ENCODE data around the gene P2RX1. TPM values are rescaled to one million over a fixed set of nuclear protein-coding genes. Genes with fewer than 3 reads are reported as not detected.
A peak's percentile ranks its signal among the peaks of the same experiment; 100 is the strongest.

P2RX1 gene
- total and polyA plus RNA-seq, 5 donors from 2014 or later: 2.3 TPM; not detected in 4

GRCh38 chr17:3926860-3927627, 10.8 kb upstream of the P2RX1 start:
- no peak for ATAC-seq (ENCODE audit: low read depth in 2 of 2)
- no peak for DNase-seq
- no peaks in the 10 kb centered on the region for H3K4me1 ChIP-seq (ENCODE audit: control insufficient read depth, insufficient read depth, low read length, poor library complexity, severe bottlenecking)
- no peaks in the 10 kb centered on the region for H3K9me3 ChIP-seq (ENCODE audit: control insufficient read depth in 2 of 2, low read length in 2 of 2)
- peak overlapping the region in 1 of 3 donors; percentile 92 for H3K27ac Mint-ChIP-seq
- no peaks in the 10 kb centered on the region for H3K27me3 ChIP-seq (ENCODE audit: control insufficient read depth, insufficient read depth, low read length)
- peaks cover 59% of the 10 kb centered on the region for H3K36me3 ChIP-seq (ENCODE audit: control insufficient read depth, insufficient read depth, low read length)
- H3K9me3 Mint-ChIP-seq: no peaks in the 10 kb centered on the region
- no peaks in the 10 kb centered on the region for H3K4me1 Mint-ChIP-seq
- peaks cover 10% of the 10 kb centered on the region for H3K36me3 Mint-ChIP-seq
- no peak overlapping the region for H3K27ac ChIP-seq (ENCODE audit: insufficient read depth, low read length, poor library complexity, severe bottlenecking)
- no peak overlapping the region for H3K4me3 Mint-ChIP-seq
- H3K4me3 ChIP-seq (ENCODE audit: low read depth, low read length): no peak overlapping the region
- H3K27me3 Mint-ChIP-seq: no peaks in the 10 kb centered on the region

- no peak overlapping the region for H3K27ac ChIP-seq (ENCODE audit: insufficient read depth, low read length, poor library complexity, severe bottlenecking)
- Mint-ChIP-seq H3K9me3 (no peaks in the 10 kb centered on the region), H3K36me3 (peaks cover 10% of the 10 kb centered on the region), H3K4me1 (no peaks in the 10 kb centered on the region), H3K27ac (no peak overlapping the region), H3K27me3 (no peaks in the 10 kb centered on the region), H3K4me3 (no peak overlapping the region)
- no peak for ATAC-seq (ENCODE audit: low read depth in 2 of 2)
- H3K9me3 ChIP-seq (ENCODE audit: control insufficient read depth in 2 of 2, low read length in 2 of 2): no peaks in the 10 kb centered on the region
- H3K4me1 ChIP-seq (ENCODE audit: control insufficient read depth, insufficient read depth, low read length, poor library complexity, severe bottlenecking): no peaks in the 10 kb centered on the region
- H3K36me3 ChIP-seq (ENCODE audit: control insufficient read depth, insufficient read depth, low read length): peaks cover 51% of the 10 kb centered on the region
- H3K4me3 ChIP-seq (ENCODE audit: low read depth, low read length): no peak overlapping the region
- H3K27me3 ChIP-seq (ENCODE audit: control insufficient read depth, insufficient read depth, low read length): no peaks in the 10 kb centered on the region
- no peak for DNase-seq
Measured at GRCh38 chr17:3925684-3926485, 9.6 kb upstream of the P2RX1 start.

- ATAC-seq (ENCODE audit: low read depth in 2 of 2) (no peak), DNase-seq (no peak)
- Mint-ChIP-seq H3K4me1 (peaks cover 0 to 2% (median 0%) of the 10 kb centered on the region in 4 donors), H3K36me3 (peaks cover 10% of the 10 kb centered on the region), H3K27me3 (no peaks in the 10 kb centered on the region), H3K4me3 (no peak overlapping the region), H3K27ac (no peak overlapping the region), H3K9me3 (no peaks in the 10 kb centered on the region)
- Histone ChIP-seq H3K27ac (ENCODE audit: insufficient read depth, low read length, poor library complexity, severe bottlenecking) (no peak overlapping the region), H3K36me3 (ENCODE audit: control insufficient read depth, insufficient read depth, low read length) (peaks cover 46% of the 10 kb centered on the region), H3K4me1 (ENCODE audit: control insufficient read depth, insufficient read depth, low read length, poor library complexity, severe bottlenecking) (no peaks in the 10 kb centered on the region), H3K4me3 (ENCODE audit: low read depth, low read length) (no peak overlapping the region), H3K27me3 (ENCODE audit: control insufficient read depth, insufficient read depth, low read length) (no peaks in the 10 kb centered on the region), H3K9me3 (ENCODE audit: control insufficient read depth in 2 of 2, low read length in 2 of 2) (no peaks in the 10 kb centered on the region)
Measured at GRCh38 chr17:3924512-3925350, 8.5 kb upstream of the P2RX1 start.

- H3K27ac Mint-ChIP-seq: no peak overlapping the region
- ATAC-seq (ENCODE audit: low read depth in 2 of 2): no peak
- DNase-seq: no peak
Measured at GRCh38 chr17:3923466-3924190, 7.4 kb upstream of the P2RX1 start.

GRCh38 chr17:3922765-3923164, 6.5 kb upstream of the P2RX1 start:
- peaks cover 29% of the 10 kb centered on the region for H3K36me3 ChIP-seq (ENCODE audit: control insufficient read depth, insufficient read depth, low read length)
- Mint-ChIP-seq H3K4me3 (no peak overlapping the region), H3K4me1 (peaks cover 0 to 6% (median 0%) of the 10 kb centered on the region in 4 donors), H3K9me3 (no peaks in the 10 kb centered on the region), H3K27ac (no peak overlapping the region), H3K27me3 (no peaks in the 10 kb centered on the region), H3K36me3 (peaks cover 10% of the 10 kb centered on the region)
- H3K4me3 ChIP-seq (ENCODE audit: low read depth, low read length): no peak overlapping the region
- H3K9me3 ChIP-seq (ENCODE audit: control insufficient read depth in 2 of 2, low read length in 2 of 2): no peaks in the 10 kb centered on the region
- ATAC-seq (ENCODE audit: low read depth in 2 of 2) (no peak), DNase-seq (no peak)
- no peaks in the 10 kb centered on the region for H3K27me3 ChIP-seq (ENCODE audit: control insufficient read depth, insufficient read depth, low read length)
- H3K27ac ChIP-seq (ENCODE audit: insufficient read depth, low read length, poor library complexity, severe bottlenecking): no peak overlapping the region
- no peaks in the 10 kb centered on the region for H3K4me1 ChIP-seq (ENCODE audit: control insufficient read depth, insufficient read depth, low read length, poor library complexity, severe bottlenecking)

More at GRCh38 chr17:3923466-3924190, 7.4 kb upstream of the P2RX1 start:
- peaks cover 38% of the 10 kb centered on the region for H3K36me3 ChIP-seq (ENCODE audit: control insufficient read depth, insufficient read depth, low read length)
- no peak overlapping the region for H3K4me3 Mint-ChIP-seq
- no peak overlapping the region for H3K27ac ChIP-seq (ENCODE audit: insufficient read depth, low read length, poor library complexity, severe bottlenecking)
- H3K4me3 ChIP-seq (ENCODE audit: low read depth, low read length): no peak overlapping the region
- no peaks in the 10 kb centered on the region for H3K9me3 ChIP-seq (ENCODE audit: control insufficient read depth in 2 of 2, low read length in 2 of 2)
- H3K27me3 ChIP-seq (ENCODE audit: control insufficient read depth, insufficient read depth, low read length): no peaks in the 10 kb centered on the region
- H3K4me1 ChIP-seq (ENCODE audit: control insufficient read depth, insufficient read depth, low read length, poor library complexity, severe bottlenecking): no peaks in the 10 kb centered on the region
- peaks cover 0 to 3% (median 0%) of the 10 kb centered on the region in 4 donors for H3K4me1 Mint-ChIP-seq
- H3K36me3 Mint-ChIP-seq: peaks cover 10% of the 10 kb centered on the region
- no peaks in the 10 kb centered on the region for H3K27me3 Mint-ChIP-seq
- H3K9me3 Mint-ChIP-seq: no peaks in the 10 kb centered on the region

- Histone ChIP-seq H3K36me3 (ENCODE audit: control insufficient read depth, insufficient read depth, low read length) (peaks cover 19% of the 10 kb centered on the region), H3K4me3 (ENCODE audit: low read depth, low read length) (no peak overlapping the region), H3K4me1 (ENCODE audit: control insufficient read depth, insufficient read depth, low read length, poor library complexity, severe bottlenecking) (peaks cover 6% of the 10 kb centered on the region), H3K27ac (ENCODE audit: insufficient read depth, low read length, poor library complexity, severe bottlenecking) (no peak overlapping the region), H3K9me3 (ENCODE audit: control insufficient read depth in 2 of 2, low read length in 2 of 2) (no peaks in the 10 kb centered on the region), H3K27me3 (ENCODE audit: control insufficient read depth, insufficient read depth, low read length) (no peaks in the 10 kb centered on the region)
- H3K27ac Mint-ChIP-seq: no peak overlapping the region
- no peak for ATAC-seq (ENCODE audit: low read depth in 2 of 2)
- H3K4me1 Mint-ChIP-seq: peaks cover 0 to 11% (median 0%) of the 10 kb centered on the region in 4 donors
- H3K9me3 Mint-ChIP-seq: no peaks in the 10 kb centered on the region
- DNase-seq: no peak
- H3K36me3 Mint-ChIP-seq: peaks cover 10% of the 10 kb centered on the region
- H3K4me3 Mint-ChIP-seq: no peak overlapping the region
- no peaks in the 10 kb centered on the region for H3K27me3 Mint-ChIP-seq
Measured at GRCh38 chr17:3921502-3922319, 5.4 kb upstream of the P2RX1 start.
